ENCODE results near the gene ARPC5L.
"Not testable (repeated sequence)": the region's sequence is repeated elsewhere in the genome, so short reads cannot be mapped to it uniquely, and the experiment has no call there.

The ARPC5L gene

DNA sequence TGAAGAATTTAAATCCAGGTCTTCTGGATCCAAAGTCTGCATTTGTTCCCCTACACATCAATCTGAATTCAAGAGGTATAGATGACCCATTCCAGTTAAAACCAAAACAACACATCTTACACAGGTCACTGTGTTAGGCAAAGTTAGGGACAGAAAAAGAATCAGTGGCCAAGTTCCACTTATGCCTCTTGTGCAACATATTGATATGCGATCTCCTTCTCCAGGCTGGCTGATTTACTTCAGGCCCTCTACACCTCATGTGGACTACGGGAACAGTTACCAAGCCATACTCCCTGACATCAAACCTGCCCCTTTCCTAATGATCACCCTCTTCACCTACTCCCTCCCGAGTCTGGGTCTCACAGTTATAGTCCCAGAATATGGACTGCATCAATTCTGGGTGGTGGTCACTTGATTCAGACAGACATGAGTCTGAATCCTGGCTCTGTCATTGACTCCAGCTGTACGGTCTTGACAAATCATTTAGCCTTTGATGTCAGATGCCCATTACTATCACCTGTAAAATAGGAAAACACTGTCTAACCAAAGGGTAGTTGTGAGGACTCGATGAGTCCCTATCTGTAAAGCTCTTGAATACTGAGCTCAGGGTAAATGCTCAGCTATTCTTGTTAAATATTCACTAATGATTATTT, 52.9 kb downstream of the ARPC5L start:
- DNase-seq (ENCODE audit: low spot score) = no peak
- in situ Hi-C loops (cut with MboI; ENCODE audit: low pct_unique_long_range_greater_than_20kb, low sequenced_read_pairs, unreplicated experiment) = loop anchor here (25.0 kb wide), 1 partner anchor 447 kb away; no protein-coding TSS in a partner anchor
- TF ChIP-seq, protein P1, sequence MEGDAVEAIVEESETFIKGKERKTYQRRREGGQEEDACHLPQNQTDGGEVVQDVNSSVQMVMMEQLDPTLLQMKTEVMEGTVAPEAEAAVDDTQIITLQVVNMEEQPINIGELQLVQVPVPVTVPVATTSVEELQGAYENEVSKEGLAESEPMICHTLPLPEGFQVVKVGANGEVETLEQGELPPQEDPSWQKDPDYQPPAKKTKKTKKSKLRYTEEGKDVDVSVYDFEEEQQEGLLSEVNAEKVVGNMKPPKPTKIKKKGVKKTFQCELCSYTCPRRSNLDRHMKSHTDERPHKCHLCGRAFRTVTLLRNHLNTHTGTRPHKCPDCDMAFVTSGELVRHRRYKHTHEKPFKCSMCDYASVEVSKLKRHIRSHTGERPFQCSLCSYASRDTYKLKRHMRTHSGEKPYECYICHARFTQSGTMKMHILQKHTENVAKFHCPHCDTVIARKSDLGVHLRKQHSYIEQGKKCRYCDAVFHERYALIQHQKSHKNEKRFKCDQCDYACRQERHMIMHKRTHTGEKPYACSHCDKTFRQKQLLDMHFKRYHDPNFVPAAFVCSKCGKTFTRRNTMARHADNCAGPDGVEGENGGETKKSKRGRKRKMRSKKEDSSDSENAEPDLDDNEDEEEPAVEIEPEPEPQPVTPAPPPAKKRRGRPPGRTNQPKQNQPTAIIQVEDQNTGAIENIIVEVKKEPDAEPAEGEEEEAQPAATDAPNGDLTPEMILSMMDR (IDR thresholded peaks at IDR 0.05; ENCODE audit: extremely low read depth, insufficient read depth, missing control alignments) = no peak

DNA sequence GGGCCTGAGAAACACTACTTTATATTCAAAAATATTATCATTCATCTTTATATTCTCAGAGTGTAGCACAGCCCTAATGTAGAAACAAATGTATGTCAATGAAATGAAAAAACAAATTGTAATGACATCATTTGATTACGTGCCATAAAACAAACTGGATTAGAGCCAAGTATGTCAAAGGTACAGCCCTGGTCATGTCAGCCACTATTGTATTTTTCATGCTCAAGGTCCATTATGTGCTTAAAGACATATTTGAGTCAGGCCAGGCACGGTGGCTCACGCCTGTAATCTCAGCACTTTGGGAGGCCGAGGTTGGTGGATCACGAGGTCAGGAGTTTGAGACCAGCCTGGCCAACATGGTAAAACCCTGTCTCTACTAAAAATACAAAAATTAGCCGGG, 58.5 kb downstream of the ARPC5L start:
- in situ Hi-C loops (cut with MboI; ENCODE audit: low pct_unique_long_range_greater_than_20kb, low sequenced_read_pairs, unreplicated experiment) = loop anchor here (25.0 kb wide), 1 partner anchor 442 kb away; no protein-coding TSS in a partner anchor
- DNase-seq (ENCODE audit: low spot score) = not testable (repeated sequence)

Data from GM13977 (cell line).